Measurements from ENCODE around the gene PAEP.

DNA sequence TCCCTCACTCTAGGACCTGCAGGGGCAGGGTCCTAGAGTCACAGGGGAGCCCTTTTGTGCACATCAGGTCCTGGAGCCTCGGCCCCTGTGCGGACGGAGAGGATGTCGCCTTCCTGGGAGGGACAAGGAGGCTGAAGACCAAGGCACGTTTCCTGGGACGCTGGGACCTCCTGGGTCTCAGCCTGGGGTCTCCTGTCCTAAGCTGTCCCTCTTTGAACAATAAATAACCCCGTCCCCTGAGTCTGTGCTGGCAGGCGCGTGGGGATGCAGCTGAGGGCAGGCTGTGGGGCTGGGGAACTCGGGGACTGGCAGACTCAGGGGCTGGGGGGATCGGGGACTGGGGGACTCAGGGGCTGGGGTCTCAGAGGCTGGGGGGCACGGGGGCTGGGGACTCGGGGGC is 31.1 kb downstream of the PAEP start:
- TF ChIP-seq GABPA (IDR thresholded peaks at IDR 0.05 in 1 of 2, conservative IDR thresholded peaks at IDR 0.05 in 1 of 2) (no peak), YY1 (IDR thresholded peaks at IDR 0.05) (no peak), RAD21 (IDR thresholded peaks at IDR 0.05) (no peak), EGR1 (IDR thresholded peaks at IDR 0.05; ENCODE audit: low read depth in 2 of 2) (no peak), SP1 (IDR thresholded peaks at IDR 0.05) (no peak)
- TF ChIP-seq, protein P1, sequence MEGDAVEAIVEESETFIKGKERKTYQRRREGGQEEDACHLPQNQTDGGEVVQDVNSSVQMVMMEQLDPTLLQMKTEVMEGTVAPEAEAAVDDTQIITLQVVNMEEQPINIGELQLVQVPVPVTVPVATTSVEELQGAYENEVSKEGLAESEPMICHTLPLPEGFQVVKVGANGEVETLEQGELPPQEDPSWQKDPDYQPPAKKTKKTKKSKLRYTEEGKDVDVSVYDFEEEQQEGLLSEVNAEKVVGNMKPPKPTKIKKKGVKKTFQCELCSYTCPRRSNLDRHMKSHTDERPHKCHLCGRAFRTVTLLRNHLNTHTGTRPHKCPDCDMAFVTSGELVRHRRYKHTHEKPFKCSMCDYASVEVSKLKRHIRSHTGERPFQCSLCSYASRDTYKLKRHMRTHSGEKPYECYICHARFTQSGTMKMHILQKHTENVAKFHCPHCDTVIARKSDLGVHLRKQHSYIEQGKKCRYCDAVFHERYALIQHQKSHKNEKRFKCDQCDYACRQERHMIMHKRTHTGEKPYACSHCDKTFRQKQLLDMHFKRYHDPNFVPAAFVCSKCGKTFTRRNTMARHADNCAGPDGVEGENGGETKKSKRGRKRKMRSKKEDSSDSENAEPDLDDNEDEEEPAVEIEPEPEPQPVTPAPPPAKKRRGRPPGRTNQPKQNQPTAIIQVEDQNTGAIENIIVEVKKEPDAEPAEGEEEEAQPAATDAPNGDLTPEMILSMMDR (IDR thresholded peaks at IDR 0.05; ENCODE audit: low read depth, low read length, missing input control): no peak
- TF ChIP-seq, protein P2, sequence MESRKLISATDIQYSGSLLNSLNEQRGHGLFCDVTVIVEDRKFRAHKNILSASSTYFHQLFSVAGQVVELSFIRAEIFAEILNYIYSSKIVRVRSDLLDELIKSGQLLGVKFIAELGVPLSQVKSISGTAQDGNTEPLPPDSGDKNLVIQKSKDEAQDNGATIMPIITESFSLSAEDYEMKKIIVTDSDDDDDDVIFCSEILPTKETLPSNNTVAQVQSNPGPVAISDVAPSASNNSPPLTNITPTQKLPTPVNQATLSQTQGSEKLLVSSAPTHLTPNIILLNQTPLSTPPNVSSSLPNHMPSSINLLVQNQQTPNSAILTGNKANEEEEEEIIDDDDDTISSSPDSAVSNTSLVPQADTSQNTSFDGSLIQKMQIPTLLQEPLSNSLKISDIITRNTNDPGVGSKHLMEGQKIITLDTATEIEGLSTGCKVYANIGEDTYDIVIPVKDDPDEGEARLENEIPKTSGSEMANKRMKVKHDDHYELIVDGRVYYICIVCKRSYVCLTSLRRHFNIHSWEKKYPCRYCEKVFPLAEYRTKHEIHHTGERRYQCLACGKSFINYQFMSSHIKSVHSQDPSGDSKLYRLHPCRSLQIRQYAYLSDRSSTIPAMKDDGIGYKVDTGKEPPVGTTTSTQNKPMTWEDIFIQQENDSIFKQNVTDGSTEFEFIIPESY (IDR thresholded peaks at IDR 0.05): no peak
- TF ChIP-seq, protein P3, sequence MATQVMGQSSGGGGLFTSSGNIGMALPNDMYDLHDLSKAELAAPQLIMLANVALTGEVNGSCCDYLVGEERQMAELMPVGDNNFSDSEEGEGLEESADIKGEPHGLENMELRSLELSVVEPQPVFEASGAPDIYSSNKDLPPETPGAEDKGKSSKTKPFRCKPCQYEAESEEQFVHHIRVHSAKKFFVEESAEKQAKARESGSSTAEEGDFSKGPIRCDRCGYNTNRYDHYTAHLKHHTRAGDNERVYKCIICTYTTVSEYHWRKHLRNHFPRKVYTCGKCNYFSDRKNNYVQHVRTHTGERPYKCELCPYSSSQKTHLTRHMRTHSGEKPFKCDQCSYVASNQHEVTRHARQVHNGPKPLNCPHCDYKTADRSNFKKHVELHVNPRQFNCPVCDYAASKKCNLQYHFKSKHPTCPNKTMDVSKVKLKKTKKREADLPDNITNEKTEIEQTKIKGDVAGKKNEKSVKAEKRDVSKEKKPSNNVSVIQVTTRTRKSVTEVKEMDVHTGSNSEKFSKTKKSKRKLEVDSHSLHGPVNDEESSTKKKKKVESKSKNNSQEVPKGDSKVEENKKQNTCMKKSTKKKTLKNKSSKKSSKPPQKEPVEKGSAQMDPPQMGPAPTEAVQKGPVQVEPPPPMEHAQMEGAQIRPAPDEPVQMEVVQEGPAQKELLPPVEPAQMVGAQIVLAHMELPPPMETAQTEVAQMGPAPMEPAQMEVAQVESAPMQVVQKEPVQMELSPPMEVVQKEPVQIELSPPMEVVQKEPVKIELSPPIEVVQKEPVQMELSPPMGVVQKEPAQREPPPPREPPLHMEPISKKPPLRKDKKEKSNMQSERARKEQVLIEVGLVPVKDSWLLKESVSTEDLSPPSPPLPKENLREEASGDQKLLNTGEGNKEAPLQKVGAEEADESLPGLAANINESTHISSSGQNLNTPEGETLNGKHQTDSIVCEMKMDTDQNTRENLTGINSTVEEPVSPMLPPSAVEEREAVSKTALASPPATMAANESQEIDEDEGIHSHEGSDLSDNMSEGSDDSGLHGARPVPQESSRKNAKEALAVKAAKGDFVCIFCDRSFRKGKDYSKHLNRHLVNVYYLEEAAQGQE (IDR thresholded peaks at IDR 0.05): no peak
- TF ChIP-seq, protein P4, sequence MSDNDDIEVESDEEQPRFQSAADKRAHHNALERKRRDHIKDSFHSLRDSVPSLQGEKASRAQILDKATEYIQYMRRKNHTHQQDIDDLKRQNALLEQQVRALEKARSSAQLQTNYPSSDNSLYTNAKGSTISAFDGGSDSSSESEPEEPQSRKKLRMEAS (IDR thresholded peaks at IDR 0.05): no peak
